Suprapubic skin (tissue), 4 donors: ENCODE measurements around the gene COG5.

Source experiments
- POLR2A ChIP-seq, 2 donors: fragments of 450-650 bp; IDR thresholded peaks; one replicate each; pipeline ENCODE4 v1.6.1; 2017; ENCODE audit warnings: antibody characterized with exemption in 2 of 2, mild to moderate bottlenecking in 2 of 2, moderate library complexity in 2 of 2
- POLR2AphosphoS5 ChIP-seq, 3 donors: sonication (generic); formaldehyde crosslinking; IDR thresholded peaks; one replicate each; pipeline ENCODE4 v1.6.1; 2017; ENCODE audit warnings: antibody characterized with exemption in 3 of 3
- TF ChIP-seq, protein P1 (sequence below), 2 donors: fragments of 200-600 bp in 1 of 2; fragments of 450-650 bp in 1 of 2; sonication (generic) in 1 of 2; IDR thresholded peaks; one replicate each; pipeline ENCODE4 v1.5.1; 2016 to 2019; ENCODE audit warnings: antibody characterized with exemption in 2 of 2, mild to moderate bottlenecking in 1 of 2, moderate library complexity in 1 of 2

DNA sequence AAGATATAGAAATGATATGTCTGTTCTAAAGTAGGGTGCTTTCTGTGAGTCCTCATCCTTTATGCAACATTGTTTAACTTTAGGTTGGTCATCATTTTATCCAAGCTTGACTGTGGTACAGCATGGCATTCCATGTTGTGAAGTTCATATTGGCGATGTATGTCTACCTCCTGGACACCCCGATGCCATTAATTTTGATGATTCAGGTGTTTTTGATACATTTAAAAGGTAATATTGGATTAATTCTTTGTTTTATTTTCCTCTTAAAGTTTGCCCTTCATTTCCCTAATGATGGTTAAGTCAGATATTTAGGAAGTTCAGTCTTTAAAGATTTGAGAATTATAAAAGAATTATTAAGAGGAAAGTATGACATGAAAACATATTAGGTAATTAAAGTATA is 373.6 kb downstream of the COG5 start:
- TF ChIP-seq POLR2AphosphoS5 (IDR thresholded peaks at IDR 0.05), result no peak
- TF ChIP-seq, protein P1, sequence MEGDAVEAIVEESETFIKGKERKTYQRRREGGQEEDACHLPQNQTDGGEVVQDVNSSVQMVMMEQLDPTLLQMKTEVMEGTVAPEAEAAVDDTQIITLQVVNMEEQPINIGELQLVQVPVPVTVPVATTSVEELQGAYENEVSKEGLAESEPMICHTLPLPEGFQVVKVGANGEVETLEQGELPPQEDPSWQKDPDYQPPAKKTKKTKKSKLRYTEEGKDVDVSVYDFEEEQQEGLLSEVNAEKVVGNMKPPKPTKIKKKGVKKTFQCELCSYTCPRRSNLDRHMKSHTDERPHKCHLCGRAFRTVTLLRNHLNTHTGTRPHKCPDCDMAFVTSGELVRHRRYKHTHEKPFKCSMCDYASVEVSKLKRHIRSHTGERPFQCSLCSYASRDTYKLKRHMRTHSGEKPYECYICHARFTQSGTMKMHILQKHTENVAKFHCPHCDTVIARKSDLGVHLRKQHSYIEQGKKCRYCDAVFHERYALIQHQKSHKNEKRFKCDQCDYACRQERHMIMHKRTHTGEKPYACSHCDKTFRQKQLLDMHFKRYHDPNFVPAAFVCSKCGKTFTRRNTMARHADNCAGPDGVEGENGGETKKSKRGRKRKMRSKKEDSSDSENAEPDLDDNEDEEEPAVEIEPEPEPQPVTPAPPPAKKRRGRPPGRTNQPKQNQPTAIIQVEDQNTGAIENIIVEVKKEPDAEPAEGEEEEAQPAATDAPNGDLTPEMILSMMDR (IDR thresholded peaks at IDR 0.05), result no peak
- no peak for TF ChIP-seq POLR2A (IDR thresholded peaks at IDR 0.05)
